HepG2 (cell line): ENCODE results near the gene PSMG4. TPM values are rescaled to one million over a fixed set of nuclear protein-coding genes. Genes with fewer than 3 reads are reported as not detected.
A peak's percentile ranks its signal among the peaks of the same experiment; 100 is the strongest.

Experiments used
- ATAC-seq: fragments of 200-7000 bp; cut with Tn5 transposase; 3 replicates; pipeline ENCODE4 v1.9.1; 2020; ENCODE audit warnings: mild to moderate bottlenecking, moderate library complexity
- BruUV-seq: library from RNA; stranded (reverse); fragments of 400-500 nt; replicated peaks from 2 replicates; lab custom pipeline; 2021; lab: Mats Ljungman, UMichigan
- CTCF ChIA-PET: fragments of 300-600 bp; formaldehyde crosslinking; extraction: SDS; loops from one replicate; lab custom pipeline; 2021; ENCODE audit warnings: low total read pairs, inconsistent platforms, low intra/inter-chr PET ratio; lab: Yijun Ruan, JAX
- POLR2A ChIA-PET: fragments of 350-600 bp; sonication (Branson Sonifier 250); formaldehyde crosslinking; loops from one replicate; lab custom pipeline; 2020; ENCODE audit warnings: antibody characterized with exemption, inconsistent platforms; lab: Yijun Ruan, JAX
- DNase-seq: peaks from one replicate; pipeline ENCODE4 v3.0.0-alpha.2; 2015; ENCODE audit warnings: low spot score
- FAIRE-seq: peaks from 3 replicates; lab custom pipeline; 2011; peaks lifted over from hg19 to GRCh38; lab: Jason Lieb, UNC
- H2AFZ ChIP-seq: one replicate; pipeline ENCODE4 v1.6.1; 2011; ENCODE audit warnings: low read length, inconsistent platforms
- H3K27ac ChIP-seq: fragments of 300-600 bp; 3 replicates; pipeline ENCODE4 v1.8.0; 2011; ENCODE audit warnings: mixed run types, mild to moderate bottlenecking, mixed read lengths, low read length, inconsistent platforms; ENCODE audit not compliant: insufficient read depth; ENCODE audit errors: extremely low read length
- H3K27me3 ChIP-seq, 2 experiments: fragments of 200-600 bp in 1 of 2; 2 replicates in 1 of 2; 3 replicates in 1 of 2; pipeline versions ENCODE4 v1.6.0 to v1.8.0; 2011; ENCODE audit warnings: low read length in 2 of 2, mild to moderate bottlenecking in 2 of 2, moderate library complexity in 2 of 2, inconsistent platforms in 1 of 2; ENCODE audit not compliant: insufficient read depth in 2 of 2, control insufficient read depth in 1 of 2
- H3K36me3 ChIP-seq, 2 experiments: fragments of 200-600 bp in 1 of 2; replicated peaks in 1 of 2; 2 replicates in 1 of 2; 3 replicates in 1 of 2; pipeline versions ENCODE4 v1.5.1 to v1.8.0; 2011; ENCODE audit warnings: low read length in 2 of 2, inconsistent platforms in 1 of 2; ENCODE audit not compliant: insufficient read depth in 2 of 2, control insufficient read depth in 1 of 2
- H3K4me1 ChIP-seq: 2 replicates; pipeline ENCODE4 v1.5.1; 2012; ENCODE audit warnings: low read length, inconsistent platforms; ENCODE audit not compliant: insufficient read depth
- H3K4me2 ChIP-seq: 2 replicates; pipeline ENCODE4 v1.6.0; 2011; ENCODE audit warnings: low read depth, low read length, inconsistent platforms
- H3K4me3 ChIP-seq, 3 experiments: fragments of 200-600 bp in 1 of 3; sonication (generic), shearing (Covaris generic) in 1 of 3; replicated peaks in 1 of 3; 2 replicates each; pipeline ENCODE4 v1.5.1; 2011 to 2016; ENCODE audit warnings: low read length in 3 of 3, inconsistent platforms in 2 of 3, low read depth in 2 of 3, mild to moderate bottlenecking in 2 of 3, control low read depth in 1 of 3, mixed read lengths in 1 of 3; ENCODE audit not compliant: insufficient read depth in 1 of 3
- H3K79me2 ChIP-seq: one replicate; pipeline ENCODE4 v1.6.1; 2011; ENCODE audit warnings: low read length, inconsistent platforms; ENCODE audit not compliant: insufficient read depth
- H3K9ac ChIP-seq: 2 replicates; pipeline ENCODE4 v1.6.0; 2011; ENCODE audit warnings: mild to moderate bottlenecking, low read depth, low read length, inconsistent platforms; ENCODE audit not compliant: insufficient read depth
- H3K9me3 ChIP-seq: 2 replicates; pipeline ENCODE4 v1.5.1; 2012; ENCODE audit warnings: mild to moderate bottlenecking, low read length
- H4K20me1 ChIP-seq: 2 replicates; pipeline ENCODE4 v1.6.0; 2011; ENCODE audit warnings: inconsistent platforms, mild to moderate bottlenecking, low read length, moderate library complexity; ENCODE audit not compliant: insufficient read depth
- WGBS: methylation state at CpG from one replicate; pipeline ENCODE4 v1.1.6; 2017; ENCODE audit warnings: low lambda C conversion rate; 5-methylcytosine and 5-hydroxymethylcytosine counted together
- in situ Hi-C: cut with HindIII; loops from 2 replicates; pipeline ENCODE4 v1.10.0; 2017; ENCODE audit warnings: low pct_unique_long_range_greater_than_20kb; ENCODE audit not compliant: extremely low pct_ligation_motif_present
- intact Hi-C: fragments of 100-400 bp; cut with micrococcal nuclease; formaldehyde crosslinking; loops from one replicate; pipeline ENCODE4 v1.10.0; 2022; ENCODE audit not compliant: unreplicated experiment
- polyA plus RNA-seq, 8 experiments: library from polyadenylated mRNA; depleted of rRNA in 3 of 8; stranded (reverse) in 7 of 8; unstranded in 1 of 8; fragments of >200 nt; fragmentation: Illumina TruSeq in 4 of 8; extraction: Trizol in 4 of 8; gene quantifications; 2 replicates each; pipeline versions ENCODE4 v1.2.1 to v1.2.3, GENCODE V29; 2011 to 2016; ENCODE audit warnings: low read depth in 4 of 8, missing spikeins in 1 of 8, mixed read lengths in 1 of 8; ENCODE audit not compliant: insufficient read depth in 1 of 8
- total RNA-seq, 5 experiments: library from RNA; depleted of rRNA; stranded (reverse); fragments of >200 nt; fragmentation: Illumina TruSeq; extraction: Trizol; gene quantifications; 2 replicates each; pipeline ENCODE4 v1.2.3, GENCODE V29; 2016; ENCODE audit warnings: low read depth in 1 of 5
- TF ChIP-seq, protein P1 (sequence below): sonication (generic); IDR thresholded peaks from 2 replicates; pipeline ENCODE4 v1.6.1; 2016; ENCODE audit warnings: low read depth, borderline replicate concordance
- TF ChIP-seq, protein P2 (sequence below): sonication (generic); formaldehyde crosslinking; IDR thresholded peaks from 2 replicates; pipeline ENCODE4 v1.5.1; 2020; ENCODE audit warnings: mild to moderate bottlenecking, missing genetic modification reagents, moderate library complexity
- TF ChIP-seq, protein P3 (sequence below): sonication (generic); formaldehyde crosslinking; IDR thresholded peaks from 2 replicates; pipeline ENCODE4 v1.5.0; 2020; ENCODE audit warnings: mild to moderate bottlenecking, missing genetic modification reagents, borderline replicate concordance

PSMG4 gene
- total and polyA plus RNA-seq, 2 of the 13 experiments (the other 11 are each of a cell fraction or from before 2014, with no cell fraction given) = 28.5 to 32.8 TPM

DNA sequence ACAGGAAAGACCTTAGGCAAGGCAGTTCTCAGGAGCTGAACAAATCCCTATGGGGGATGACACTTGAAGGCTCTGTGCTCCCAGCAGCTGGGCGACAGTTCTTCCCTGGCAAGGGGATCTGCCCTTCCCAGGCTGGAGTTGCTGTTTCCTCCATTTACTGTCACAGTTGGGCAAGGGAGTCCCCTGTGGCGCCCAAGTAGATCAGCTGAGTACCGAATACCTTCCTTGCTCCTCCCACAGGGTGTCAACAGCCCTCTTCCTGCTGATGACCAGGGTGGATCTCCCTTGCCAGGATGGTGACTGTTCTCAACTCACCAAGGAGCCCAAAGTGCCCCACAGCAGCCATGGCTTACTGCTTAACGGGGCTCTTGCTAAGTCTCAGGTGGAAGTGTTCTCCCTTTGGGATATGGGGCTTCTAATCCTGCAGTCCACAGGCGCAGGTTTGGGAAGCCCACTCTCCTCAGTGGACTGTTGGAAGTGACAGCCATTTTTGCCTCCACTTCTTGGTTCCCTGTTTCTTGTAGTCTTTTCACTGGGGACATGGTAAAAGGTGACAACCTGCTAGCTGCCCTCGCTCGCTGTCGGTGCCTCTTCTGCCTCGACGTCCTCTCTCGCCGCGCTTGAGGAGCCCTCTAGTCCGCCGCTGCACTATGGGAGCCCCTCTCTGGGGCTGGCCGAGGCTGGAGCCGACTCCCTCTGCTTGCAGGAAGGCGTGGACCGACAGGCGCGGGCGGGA, 5.7 kb upstream of the PSMG4 start:
- DNase-seq (no peak), FAIRE-seq (no peak), ATAC-seq (no peak)
- no peak overlapping the region for H3K4me3 ChIP-seq
- peaks cover 44% of the 10 kb centered on the region for H3K4me1 ChIP-seq
- BruUV-seq = no TSS peak
- no peak overlapping the region for H2AFZ ChIP-seq
- in situ Hi-C loops = loop anchor here (10.0 kb wide), 1 partner anchor 258 kb away; the partner anchor contains the start of gene NQO2
- ChIA-PET CTCF (no interaction called here), POLR2A (interaction anchor here (1.7 to 2.0 kb wide), 2 partner anchors 22 to 120 kb away, joined by 4 to 10 read pairs; no protein-coding TSS in a partner anchor)
- H3K27me3 ChIP-seq = peaks cover 1 to 54% of the 10 kb centered on the region in 2 experiments; a peak in 3 of 5 replicates
- H3K36me3 ChIP-seq = no peaks in the 10 kb centered on the region
- H3K79me2 ChIP-seq = no peaks in the 10 kb centered on the region
- intact Hi-C loops = no loop called here
- TF ChIP-seq, protein P1, sequence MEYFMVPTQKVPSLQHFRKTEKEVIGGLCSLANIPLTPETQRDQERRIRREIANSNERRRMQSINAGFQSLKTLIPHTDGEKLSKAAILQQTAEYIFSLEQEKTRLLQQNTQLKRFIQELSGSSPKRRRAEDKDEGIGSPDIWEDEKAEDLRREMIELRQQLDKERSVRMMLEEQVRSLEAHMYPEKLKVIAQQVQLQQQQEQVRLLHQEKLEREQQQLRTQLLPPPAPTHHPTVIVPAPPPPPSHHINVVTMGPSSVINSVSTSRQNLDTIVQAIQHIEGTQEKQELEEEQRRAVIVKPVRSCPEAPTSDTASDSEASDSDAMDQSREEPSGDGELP = no peak
- TF ChIP-seq, protein P2, sequence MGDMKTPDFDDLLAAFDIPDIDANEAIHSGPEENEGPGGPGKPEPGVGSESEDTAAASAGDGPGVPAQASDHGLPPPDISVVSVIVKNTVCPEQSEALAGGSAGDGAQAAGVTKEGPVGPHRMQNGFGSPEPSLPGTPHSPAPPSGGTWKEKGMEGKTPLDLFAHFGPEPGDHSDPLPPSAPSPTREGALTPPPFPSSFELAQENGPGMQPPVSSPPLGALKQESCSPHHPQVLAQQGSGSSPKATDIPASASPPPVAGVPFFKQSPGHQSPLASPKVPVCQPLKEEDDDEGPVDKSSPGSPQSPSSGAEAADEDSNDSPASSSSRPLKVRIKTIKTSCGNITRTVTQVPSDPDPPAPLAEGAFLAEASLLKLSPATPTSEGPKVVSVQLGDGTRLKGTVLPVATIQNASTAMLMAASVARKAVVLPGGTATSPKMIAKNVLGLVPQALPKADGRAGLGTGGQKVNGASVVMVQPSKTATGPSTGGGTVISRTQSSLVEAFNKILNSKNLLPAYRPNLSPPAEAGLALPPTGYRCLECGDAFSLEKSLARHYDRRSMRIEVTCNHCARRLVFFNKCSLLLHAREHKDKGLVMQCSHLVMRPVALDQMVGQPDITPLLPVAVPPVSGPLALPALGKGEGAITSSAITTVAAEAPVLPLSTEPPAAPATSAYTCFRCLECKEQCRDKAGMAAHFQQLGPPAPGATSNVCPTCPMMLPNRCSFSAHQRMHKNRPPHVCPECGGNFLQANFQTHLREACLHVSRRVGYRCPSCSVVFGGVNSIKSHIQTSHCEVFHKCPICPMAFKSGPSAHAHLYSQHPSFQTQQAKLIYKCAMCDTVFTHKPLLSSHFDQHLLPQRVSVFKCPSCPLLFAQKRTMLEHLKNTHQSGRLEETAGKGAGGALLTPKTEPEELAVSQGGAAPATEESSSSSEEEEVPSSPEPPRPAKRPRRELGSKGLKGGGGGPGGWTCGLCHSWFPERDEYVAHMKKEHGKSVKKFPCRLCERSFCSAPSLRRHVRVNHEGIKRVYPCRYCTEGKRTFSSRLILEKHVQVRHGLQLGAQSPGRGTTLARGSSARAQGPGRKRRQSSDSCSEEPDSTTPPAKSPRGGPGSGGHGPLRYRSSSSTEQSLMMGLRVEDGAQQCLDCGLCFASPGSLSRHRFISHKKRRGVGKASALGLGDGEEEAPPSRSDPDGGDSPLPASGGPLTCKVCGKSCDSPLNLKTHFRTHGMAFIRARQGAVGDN (CRISPR knock-in tag) = peak; percentile 0; the same call in 1 of the 2 replicates
- TF ChIP-seq, protein P3, sequence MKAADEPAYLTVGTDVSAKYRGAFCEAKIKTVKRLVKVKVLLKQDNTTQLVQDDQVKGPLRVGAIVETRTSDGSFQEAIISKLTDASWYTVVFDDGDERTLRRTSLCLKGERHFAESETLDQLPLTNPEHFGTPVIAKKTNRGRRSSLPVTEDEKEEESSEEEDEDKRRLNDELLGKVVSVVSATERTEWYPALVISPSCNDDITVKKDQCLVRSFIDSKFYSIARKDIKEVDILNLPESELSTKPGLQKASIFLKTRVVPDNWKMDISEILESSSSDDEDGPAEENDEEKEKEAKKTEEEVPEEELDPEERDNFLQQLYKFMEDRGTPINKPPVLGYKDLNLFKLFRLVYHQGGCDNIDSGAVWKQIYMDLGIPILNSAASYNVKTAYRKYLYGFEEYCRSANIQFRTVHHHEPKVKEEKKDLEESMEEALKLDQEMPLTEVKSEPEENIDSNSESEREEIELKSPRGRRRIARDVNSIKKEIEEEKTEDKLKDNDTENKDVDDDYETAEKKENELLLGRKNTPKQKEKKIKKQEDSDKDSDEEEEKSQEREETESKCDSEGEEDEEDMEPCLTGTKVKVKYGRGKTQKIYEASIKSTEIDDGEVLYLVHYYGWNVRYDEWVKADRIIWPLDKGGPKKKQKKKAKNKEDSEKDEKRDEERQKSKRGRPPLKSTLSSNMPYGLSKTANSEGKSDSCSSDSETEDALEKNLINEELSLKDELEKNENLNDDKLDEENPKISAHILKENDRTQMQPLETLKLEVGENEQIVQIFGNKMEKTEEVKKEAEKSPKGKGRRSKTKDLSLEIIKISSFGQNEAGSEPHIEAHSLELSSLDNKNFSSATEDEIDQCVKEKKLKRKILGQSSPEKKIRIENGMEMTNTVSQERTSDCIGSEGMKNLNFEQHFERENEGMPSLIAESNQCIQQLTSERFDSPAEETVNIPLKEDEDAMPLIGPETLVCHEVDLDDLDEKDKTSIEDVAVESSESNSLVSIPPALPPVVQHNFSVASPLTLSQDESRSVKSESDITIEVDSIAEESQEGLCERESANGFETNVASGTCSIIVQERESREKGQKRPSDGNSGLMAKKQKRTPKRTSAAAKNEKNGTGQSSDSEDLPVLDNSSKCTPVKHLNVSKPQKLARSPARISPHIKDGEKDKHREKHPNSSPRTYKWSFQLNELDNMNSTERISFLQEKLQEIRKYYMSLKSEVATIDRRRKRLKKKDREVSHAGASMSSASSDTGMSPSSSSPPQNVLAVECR (CRISPR knock-in tag) = 0 out of 2 replicates have a peak, but pooled peaks have one; percentile 6
- H3K4me2 ChIP-seq = peak overlapping the region; percentile 81
- no peaks in the 10 kb centered on the region for H3K9me3 ChIP-seq
- H3K9ac ChIP-seq = no peak overlapping the region
- H4K20me1 ChIP-seq = no peaks in the 10 kb centered on the region
- 79% methylated on average over 22 of the region's 22 CpGs for WGBS
- no peak overlapping the region for H3K27ac ChIP-seq
